Subcutaneous adipose tissue (tissue), 4 donors: ENCODE data around the gene FGFRL1. TPM values are rescaled to one million over a fixed set of nuclear protein-coding genes. Genes with fewer than 3 reads are reported as not detected.

Source experiments
- total RNA-seq, 4 donors: library from RNA; depleted of rRNA; stranded (reverse); fragments of >200 nt; gene quantifications; one replicate each; pipeline ENCODE4 v1.1.0, GENCODE V29; 2016
- TF ChIP-seq, protein P1 (sequence below): fragments of 450-650 bp; IDR thresholded peaks from one replicate; pipeline ENCODE4 v1.5.1; 2016; ENCODE audit warnings: low read depth, mild to moderate bottlenecking, control low read depth, antibody characterized with exemption, moderate library complexity

Gene FGFRL1
- total RNA-seq, 4 donors from 2014 or later: 12.6 to 113 (median 22.7) TPM

DNA sequence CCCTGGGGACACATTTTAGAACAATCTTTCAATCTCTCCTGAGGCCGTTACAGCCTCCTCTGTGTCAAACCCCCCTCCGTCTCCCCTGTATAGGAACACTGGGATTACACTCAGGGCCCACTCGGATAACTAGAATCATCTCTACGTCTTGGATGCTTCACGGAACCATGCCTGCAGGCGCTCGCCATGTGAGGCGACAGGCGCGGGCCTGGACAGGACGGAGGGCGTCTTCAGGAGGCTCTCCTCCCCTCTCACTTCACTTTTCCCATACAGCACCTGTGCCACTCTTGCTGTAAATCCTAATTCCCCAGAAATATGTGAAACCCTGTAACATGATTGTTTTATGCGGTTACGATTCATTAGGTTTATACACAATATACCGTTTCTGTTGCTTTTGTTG, 28.6 kb upstream of the FGFRL1 start:
- TF ChIP-seq, protein P1, sequence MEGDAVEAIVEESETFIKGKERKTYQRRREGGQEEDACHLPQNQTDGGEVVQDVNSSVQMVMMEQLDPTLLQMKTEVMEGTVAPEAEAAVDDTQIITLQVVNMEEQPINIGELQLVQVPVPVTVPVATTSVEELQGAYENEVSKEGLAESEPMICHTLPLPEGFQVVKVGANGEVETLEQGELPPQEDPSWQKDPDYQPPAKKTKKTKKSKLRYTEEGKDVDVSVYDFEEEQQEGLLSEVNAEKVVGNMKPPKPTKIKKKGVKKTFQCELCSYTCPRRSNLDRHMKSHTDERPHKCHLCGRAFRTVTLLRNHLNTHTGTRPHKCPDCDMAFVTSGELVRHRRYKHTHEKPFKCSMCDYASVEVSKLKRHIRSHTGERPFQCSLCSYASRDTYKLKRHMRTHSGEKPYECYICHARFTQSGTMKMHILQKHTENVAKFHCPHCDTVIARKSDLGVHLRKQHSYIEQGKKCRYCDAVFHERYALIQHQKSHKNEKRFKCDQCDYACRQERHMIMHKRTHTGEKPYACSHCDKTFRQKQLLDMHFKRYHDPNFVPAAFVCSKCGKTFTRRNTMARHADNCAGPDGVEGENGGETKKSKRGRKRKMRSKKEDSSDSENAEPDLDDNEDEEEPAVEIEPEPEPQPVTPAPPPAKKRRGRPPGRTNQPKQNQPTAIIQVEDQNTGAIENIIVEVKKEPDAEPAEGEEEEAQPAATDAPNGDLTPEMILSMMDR: no peak

DNA sequence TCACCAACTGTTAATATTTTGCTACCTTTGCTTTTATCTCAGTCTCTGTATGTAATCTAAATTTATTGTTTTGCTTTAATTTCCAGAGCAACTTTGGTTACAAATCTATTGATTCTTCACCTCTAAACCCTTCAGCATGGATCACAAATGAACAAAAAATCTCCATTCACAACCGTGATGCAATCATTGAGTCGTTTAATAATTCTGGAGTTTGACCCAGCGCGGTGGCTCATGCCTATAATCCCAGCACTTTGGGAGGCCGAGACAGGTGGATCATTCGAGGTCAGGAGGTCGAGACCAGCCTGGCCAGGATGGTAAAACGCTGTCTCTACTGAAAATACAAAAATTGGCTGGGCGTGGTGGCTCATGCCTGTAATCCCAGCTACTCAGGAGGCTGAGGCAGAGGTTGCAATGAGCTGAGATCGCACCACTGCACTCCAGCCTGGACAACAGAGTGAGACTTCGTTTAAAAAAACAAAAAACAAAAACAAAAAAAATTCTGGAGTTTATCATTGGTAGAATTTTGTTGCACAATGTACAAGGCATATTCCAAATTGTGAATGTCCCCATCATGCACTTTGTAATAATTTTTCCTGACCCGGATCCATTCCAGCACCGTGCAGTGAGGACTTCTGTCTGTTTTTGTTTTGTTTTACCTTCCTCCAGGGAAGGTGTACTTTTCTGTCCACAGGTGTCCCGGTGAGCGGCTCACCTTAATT, 26.9 kb upstream of the FGFRL1 start:
- TF ChIP-seq, protein P1: no peak

DNA sequence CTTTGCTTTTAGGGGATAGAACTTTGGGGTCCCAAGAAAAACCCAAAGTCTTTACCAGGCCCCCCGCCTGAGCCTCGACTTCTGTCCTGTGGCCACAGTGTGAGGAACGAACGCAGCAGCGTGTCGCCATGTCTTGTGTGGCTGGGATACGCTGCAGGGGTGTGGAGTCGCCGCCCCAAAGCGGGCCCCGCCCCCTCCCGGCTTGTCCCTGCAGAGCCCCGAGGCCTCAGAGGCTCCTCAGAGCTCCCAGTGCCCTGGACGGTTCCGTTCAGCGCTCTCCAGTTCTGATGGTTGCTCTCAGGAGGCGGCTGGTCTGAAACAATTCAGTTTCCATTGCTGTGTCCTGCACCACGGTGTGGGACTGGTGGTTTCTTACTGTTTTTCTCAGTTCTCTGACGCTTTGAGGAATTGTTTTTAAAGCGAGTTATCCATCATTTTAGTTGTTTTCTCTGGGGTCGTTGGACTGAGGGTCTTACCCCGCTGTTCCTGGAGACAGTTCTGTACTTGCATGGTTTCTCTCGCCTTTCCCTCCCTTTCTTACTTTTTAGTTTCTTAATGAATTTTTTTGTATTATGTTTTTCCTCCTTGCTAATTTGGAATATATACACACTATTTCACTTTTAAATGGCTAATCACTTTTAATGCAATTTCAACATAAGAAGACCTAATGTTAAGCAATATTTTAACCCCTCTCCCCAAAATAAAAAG, 26.1 kb upstream of the FGFRL1 start:
- TF ChIP-seq, protein P1: no peak

DNA sequence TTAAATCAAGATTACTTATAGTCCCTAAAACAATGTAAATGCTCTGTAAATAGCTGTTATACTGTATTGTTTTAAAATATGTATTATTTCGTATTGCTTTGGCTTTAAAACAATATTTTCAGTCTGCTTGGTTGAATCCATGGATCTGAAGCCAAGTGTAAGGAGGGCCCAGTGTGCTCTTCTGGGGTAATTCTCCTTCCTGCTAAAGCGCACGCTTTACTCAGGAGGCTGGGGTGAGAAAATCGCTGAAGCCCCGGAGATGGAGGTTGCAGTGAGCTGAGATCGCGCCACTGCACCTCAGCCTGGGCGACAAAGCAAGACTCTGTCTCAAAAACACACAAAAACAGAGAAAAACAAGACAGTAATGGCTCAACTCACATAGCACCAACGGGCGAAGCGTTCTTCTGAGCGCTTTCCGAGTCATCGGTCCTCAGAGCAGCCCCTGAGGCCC, 25.0 kb upstream of the FGFRL1 start:
- TF ChIP-seq, protein P1: no peak

DNA sequence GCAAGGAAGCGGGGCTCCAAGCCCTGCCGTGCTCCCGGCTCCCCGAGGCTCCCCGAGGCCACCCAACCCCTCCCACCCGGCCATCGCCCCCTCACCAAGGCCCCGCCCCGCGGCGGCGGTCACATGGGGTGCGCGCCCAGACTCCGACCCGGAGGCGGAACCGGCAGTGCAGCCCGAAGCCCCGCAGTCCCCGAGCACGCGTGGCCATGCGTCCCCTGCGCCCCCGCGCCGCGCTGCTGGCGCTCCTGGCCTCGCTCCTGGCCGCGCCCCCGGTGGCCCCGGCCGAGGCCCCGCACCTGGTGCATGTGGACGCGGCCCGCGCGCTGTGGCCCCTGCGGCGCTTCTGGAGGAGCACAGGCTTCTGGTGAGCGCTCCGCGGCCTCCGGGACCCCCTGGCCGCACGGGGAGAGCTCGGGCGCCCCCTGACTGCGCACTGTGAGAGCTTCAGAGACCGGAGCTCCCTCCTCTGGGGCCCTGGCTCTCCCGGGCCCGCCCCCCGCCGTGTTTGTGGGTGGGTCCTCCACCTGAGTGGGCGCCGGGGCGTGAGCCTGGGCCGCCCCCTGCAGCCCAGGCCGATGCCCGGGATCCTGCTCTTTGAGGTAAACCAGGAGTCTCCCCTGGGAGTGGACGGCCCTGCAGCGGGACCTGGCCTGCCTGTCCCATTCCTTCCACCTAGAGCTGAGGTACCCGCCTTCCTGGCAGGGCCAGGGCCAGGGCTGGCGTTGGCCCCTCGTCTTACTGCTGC, 24.4 kb upstream of the FGFRL1 start, which contains the start of gene IDUA:
Gene IDUA (plus strand): TSS at position 166 of the 745 bp plus-strand sequence. CDS start 41 bp downstream, at position 207.
- TF ChIP-seq, protein P1: no peak

DNA sequence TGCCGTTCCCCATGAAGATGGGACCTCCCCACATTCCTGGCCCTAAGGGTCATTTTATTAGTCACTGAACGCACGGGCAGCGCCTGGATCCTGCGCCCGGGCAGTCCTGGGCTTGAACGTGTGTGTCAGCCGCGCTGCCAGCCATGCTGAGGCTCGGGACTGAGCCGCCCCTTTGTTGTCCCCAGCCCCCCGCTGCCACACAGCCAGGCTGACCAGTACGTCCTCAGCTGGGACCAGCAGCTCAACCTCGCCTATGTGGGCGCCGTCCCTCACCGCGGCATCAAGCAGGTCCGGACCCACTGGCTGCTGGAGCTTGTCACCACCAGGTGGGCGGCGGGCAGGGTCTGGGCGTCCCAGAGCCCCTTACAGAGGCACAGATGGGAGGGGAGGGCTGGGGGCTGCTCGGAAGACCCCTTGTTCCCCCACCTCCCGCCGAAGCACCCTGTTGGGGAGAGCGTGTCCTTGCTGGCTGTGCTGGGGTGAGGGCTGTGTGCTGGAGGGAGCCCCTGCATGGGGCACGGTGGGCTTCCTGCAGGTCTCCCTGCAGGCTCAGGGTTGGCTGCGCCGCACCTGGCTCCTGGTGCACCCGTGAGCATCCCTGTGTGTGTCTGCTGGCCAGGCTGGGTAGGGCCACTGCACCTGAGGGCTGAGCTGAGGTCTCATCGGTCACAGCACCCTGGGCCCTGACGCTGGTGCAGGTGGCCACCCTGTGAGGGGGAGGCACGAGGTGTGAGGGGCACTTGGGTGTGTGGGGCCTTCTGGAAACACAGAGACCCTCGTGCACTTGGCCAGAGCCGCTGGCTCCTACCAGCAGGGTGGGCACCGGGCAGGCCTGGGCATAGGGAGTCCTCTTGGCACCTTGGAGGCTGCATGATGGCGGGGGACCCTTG, 23.6 kb upstream of the FGFRL1 start:
- TF ChIP-seq, protein P1: no peak
